Retinal pigment epithelial cell (primary cell): ENCODE results near the gene MMRN1.

Source experiments
- DNase-seq: peaks from one replicate; pipeline ENCODE4 v3.0.0-alpha.2; 2010; ENCODE audit warnings: low read depth
- H3K4me3 ChIP-seq: 2 replicates; pipeline ENCODE4 v1.5.1; 2011; ENCODE audit warnings: mild to moderate bottlenecking, low read length, control low read depth, moderate library complexity
- CTCF ChIP-seq: conservative IDR thresholded peaks from 2 replicates; pipeline ENCODE4 v1.5.1; 2011; ENCODE audit warnings: low read depth, low read length, control low read depth, inconsistent platforms

The MMRN1 gene

GRCh38 chr4:89909889-89910288 lies 15.2 kb downstream of the MMRN1 start:
- DNase-seq = no peak
- no peak for TF ChIP-seq CTCF
- H3K4me3 ChIP-seq = no peak overlapping the region

- no peak overlapping the region for H3K4me3 ChIP-seq
- no peak for DNase-seq
- TF ChIP-seq CTCF = no peak
Observed at GRCh38 chr4:89913623-89914022, 19.0 kb downstream of the MMRN1 start.

DNA sequence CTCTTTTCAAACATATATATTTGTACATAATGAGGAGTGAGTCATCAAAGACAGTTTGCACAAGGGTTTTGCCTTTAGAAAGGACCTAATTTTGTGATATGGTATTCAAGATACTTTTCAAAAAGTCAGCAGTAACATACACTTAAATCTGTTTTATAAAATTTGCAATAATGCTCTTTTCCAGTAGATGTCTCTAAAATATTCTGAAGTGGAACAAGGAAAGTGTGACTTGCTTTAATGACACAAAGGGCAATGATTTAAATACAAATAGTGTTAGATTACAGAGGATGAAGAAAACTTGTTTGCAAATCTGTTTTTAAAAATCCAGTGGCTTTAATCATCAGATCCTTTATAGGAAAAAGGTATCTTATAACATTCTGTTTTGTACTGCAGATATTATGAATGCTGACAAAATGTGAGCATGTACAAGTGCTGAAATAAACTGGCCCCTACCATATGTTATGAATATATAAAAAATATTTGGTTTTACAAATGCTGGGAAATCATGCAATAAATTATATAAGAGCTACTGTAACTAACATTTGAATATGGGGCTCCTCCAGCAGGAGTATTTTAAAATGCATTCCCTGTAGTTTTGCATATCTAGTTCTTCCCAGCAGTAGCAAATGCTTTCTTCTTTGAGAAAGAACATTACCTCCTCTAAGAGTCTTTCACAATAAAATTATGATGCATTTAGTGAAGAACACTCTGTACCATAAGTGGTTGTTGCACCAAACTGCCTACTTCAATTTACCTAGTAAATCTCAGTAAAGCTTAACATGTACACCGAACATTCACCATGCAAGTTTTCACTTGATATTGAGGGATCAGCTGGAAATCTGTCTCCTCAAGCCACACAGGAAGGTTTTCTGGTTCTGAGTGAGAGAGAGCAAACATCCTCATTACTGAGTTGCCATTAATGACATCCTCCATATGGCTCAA lies 20.2 kb downstream of the MMRN1 start:
- TF ChIP-seq CTCF = no peak
- no peak overlapping the region for H3K4me3 ChIP-seq

GRCh38 chr4:89915937-89916336 lies 21.3 kb downstream of the MMRN1 start:
- TF ChIP-seq CTCF = no peak
- no peak for DNase-seq
- H3K4me3 ChIP-seq = no peak overlapping the region

More for the DNA sequence above, 20.2 kb downstream of the MMRN1 start:
- no peak for DNase-seq

- TF ChIP-seq CTCF = no peak
Observed at GRCh38 chr4:89922848-89923416, 28.3 kb downstream of the MMRN1 start.

DNA sequence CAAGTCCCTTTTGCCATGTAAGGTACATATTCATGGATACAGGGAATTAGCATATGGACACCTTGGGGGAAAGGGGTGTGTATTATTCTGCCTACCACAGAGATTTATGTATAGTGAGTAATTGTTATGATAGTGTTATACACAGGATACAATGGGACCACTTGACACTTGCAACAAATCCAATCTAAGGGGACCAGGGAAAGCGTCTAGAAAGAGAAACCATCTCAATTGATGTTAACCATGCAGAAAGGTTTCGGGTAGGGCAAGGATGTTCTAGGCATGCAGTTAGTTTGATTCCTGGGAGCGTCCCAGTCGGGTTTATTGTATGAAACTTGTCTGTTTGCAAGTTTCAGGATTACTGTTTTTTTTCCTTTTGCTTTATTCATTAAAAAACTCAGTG lies 34.2 kb downstream of the MMRN1 start:
- DNase-seq = no peak
- TF ChIP-seq CTCF = no peak
- H3K4me3 ChIP-seq = no peak overlapping the region

More at GRCh38 chr4:89922848-89923416, 28.3 kb downstream of the MMRN1 start:
- DNase-seq = no peak
- no peak overlapping the region for H3K4me3 ChIP-seq
